Endothelial cell (in vitro differentiated cells): Measurements from ENCODE around the gene TECR. TPM values are rescaled to one million over a fixed set of nuclear protein-coding genes. Genes with fewer than 3 reads are reported as not detected.
"Not testable (repeated sequence)": the region's sequence is repeated elsewhere in the genome, so short reads cannot be mapped to it uniquely, and the experiment has no call there.

Experiments
- DNase-seq: peaks from one replicate; pipeline ENCODE4 v3.0.0; 2021; ENCODE audit warnings: low spot score
- H3K27ac Mint-ChIP-seq: one replicate; pipeline ENCODE4 v1.8.0; 2021; ENCODE audit warnings: mixed read lengths, inconsistent platforms; ENCODE audit not compliant: unreplicated experiment
- H3K27me3 Mint-ChIP-seq: one replicate; pipeline ENCODE4 v1.8.0; 2021; ENCODE audit warnings: mild to moderate bottlenecking, moderate library complexity, mixed read lengths, inconsistent platforms; ENCODE audit not compliant: unreplicated experiment
- H3K36me3 Mint-ChIP-seq: one replicate; pipeline ENCODE4 v1.8.0; 2021; ENCODE audit warnings: mild to moderate bottlenecking, low read depth, mixed read lengths, inconsistent platforms; ENCODE audit not compliant: unreplicated experiment
- H3K4me1 Mint-ChIP-seq: one replicate; pipeline ENCODE4 v1.8.0; 2021; ENCODE audit warnings: mild to moderate bottlenecking, mixed read lengths, inconsistent platforms; ENCODE audit not compliant: unreplicated experiment
- H3K4me3 Mint-ChIP-seq: one replicate; pipeline ENCODE4 v1.8.0; 2021; ENCODE audit warnings: mild to moderate bottlenecking, mixed read lengths, inconsistent platforms; ENCODE audit not compliant: unreplicated experiment
- H3K9me3 Mint-ChIP-seq: one replicate; pipeline ENCODE4 v1.8.0; 2021; ENCODE audit warnings: mixed read lengths, inconsistent platforms; ENCODE audit not compliant: unreplicated experiment
- total RNA-seq: library from RNA; stranded (reverse); fragmentation: NEBNext Ultra II Directional; extraction: Animal tissue kit (Norgen Biotek cat#: 25700); gene quantifications from one replicate; pipeline ENCODE4 v1.2.1, GENCODE V29; 2021; ENCODE audit not compliant: unreplicated experiment
- TF ChIP-seq, protein P1 (sequence below): fragments of 200-600 bp; sonication (generic); IDR thresholded peaks from one replicate; pipeline ENCODE4 v1.5.0; 2021; ENCODE audit warnings: antibody characterized with exemption; ENCODE audit not compliant: unreplicated experiment

TECR gene
- total RNA-seq, 1 donor from 2014 or later: 116 TPM

DNA sequence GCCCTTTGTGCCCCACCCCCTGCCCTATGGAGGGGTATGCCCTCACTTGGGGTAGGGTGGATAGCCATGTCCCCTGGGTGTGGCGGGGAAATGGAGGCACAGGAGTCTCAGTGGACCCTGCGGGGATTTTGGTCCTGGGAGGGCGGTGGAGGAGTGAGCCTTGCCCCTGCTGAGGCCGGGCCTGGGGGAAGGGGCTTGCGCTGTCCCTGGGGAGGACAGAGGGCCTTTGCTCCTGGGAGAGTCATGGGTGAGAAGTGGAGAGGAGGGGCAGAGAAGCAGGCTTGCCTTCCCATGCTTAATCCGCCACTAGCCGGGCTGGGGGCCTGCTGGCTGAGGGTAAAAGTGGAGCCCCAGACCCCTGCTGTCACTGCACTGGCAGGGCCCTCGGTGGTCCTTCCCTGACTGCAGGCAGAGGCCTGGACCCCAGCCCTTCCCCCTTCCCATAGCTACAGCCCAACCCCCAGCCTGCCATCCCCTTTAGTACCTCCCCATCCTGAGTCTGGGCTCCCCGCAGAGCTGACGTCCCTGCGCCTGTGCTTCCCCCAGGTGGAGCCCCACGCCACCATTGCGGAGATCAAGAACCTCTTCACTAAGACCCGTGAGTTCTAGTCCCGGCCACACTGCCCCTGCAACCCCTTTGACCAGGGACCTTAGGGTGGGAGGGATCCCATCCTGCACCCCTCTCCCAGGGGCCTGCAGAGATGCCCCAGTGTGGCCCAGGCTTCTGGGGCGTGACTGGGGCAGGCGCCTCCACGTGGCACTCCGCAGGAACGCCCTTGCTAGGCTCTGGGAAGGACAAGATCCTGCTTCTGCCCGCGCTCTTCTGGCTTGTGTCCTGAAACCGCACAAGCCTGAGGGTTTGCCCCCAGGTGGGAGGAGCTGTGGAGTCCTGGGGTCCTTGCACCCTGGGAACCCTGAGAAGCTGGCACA lies 33.5 kb downstream of the TECR start:
- peaks cover 9% of the 10 kb centered on the region for H3K27me3 Mint-ChIP-seq
- H3K27ac Mint-ChIP-seq: no peak overlapping the region
- H3K36me3 Mint-ChIP-seq: peaks cover 7% of the 10 kb centered on the region
- no peak overlapping the region for H3K4me3 Mint-ChIP-seq
- H3K9me3 Mint-ChIP-seq: no peaks in the 10 kb centered on the region
- TF ChIP-seq, protein P1, sequence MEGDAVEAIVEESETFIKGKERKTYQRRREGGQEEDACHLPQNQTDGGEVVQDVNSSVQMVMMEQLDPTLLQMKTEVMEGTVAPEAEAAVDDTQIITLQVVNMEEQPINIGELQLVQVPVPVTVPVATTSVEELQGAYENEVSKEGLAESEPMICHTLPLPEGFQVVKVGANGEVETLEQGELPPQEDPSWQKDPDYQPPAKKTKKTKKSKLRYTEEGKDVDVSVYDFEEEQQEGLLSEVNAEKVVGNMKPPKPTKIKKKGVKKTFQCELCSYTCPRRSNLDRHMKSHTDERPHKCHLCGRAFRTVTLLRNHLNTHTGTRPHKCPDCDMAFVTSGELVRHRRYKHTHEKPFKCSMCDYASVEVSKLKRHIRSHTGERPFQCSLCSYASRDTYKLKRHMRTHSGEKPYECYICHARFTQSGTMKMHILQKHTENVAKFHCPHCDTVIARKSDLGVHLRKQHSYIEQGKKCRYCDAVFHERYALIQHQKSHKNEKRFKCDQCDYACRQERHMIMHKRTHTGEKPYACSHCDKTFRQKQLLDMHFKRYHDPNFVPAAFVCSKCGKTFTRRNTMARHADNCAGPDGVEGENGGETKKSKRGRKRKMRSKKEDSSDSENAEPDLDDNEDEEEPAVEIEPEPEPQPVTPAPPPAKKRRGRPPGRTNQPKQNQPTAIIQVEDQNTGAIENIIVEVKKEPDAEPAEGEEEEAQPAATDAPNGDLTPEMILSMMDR: no peak
- peaks cover 11% of the 10 kb centered on the region for H3K4me1 Mint-ChIP-seq
- no peak for DNase-seq

GRCh38 chr19:14563590-14563926 lies 34.2 kb downstream of the TECR start:
- TF ChIP-seq, protein P1: no peak
- Mint-ChIP-seq H3K4me3 (no peak overlapping the region), H3K4me1 (peaks cover 11% of the 10 kb centered on the region), H3K9me3 (no peaks in the 10 kb centered on the region), H3K36me3 (peaks cover 12% of the 10 kb centered on the region), H3K27me3 (peaks cover 10% of the 10 kb centered on the region), H3K27ac (no peak overlapping the region)
- no peak for DNase-seq

DNA sequence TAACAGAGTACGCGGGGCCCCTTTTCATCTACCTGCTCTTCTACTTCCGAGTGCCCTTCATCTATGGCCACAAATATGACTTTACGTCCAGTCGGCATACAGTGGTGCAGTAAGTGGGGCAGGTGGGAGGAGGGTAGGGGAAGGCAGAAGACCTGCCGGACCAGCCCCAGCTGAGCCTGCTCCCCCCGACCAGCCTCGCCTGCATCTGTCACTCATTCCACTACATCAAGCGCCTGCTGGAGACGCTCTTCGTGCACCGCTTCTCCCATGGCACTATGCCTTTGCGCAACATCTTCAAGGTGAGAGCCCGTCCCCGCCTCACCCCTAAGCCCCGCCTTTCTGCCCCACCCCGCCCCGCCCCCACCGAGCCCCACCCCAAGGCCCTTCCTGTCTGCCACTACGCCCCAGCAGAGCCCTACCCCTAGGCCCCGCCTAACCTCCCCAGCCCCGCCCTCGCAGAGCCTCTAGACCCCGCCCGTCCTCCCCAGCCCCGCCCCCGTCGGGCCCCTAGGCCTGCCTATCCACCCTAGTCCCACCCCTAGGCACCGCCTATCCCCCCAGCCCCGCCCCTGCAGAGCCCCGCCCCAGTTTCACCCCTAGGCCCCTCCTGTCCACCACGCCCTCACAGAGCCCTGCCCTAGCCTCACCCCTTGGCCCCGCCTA lies 34.7 kb downstream of the TECR start:
- Mint-ChIP-seq H3K27ac (no peak overlapping the region), H3K27me3 (peaks cover 13% of the 10 kb centered on the region), H3K36me3 (peaks cover 12% of the 10 kb centered on the region), H3K9me3 (no peaks in the 10 kb centered on the region), H3K4me3 (no peak overlapping the region), H3K4me1 (peaks cover 10% of the 10 kb centered on the region)
- TF ChIP-seq, protein P1: no peak
- no peak for DNase-seq

DNA sequence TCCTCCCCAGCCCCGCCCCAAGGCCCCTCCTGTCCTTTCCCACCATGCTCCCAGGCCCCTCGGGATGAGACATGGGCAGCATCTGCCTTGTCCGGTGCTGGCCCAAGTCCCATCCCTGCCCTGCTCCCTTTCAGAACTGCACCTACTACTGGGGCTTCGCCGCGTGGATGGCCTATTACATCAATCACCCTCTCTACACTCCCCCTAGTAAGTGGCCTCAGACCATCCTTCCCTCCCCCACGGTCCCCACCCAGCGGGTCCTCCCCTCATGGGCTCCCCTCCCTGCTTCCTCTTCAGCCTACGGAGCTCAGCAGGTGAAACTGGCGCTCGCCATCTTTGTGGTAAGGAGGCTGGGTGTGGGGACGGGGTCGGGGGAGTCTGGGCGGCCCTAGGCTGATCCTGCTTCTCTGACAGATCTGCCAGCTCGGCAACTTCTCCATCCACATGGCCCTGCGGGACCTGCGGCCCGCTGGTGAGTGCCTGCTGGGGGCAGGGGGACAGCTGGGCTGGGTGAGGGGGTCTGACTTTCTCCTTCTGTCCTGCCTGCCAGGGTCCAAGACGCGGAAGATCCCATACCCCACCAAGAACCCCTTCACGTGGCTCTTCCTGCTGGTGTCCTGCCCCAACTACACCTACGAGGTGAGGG lies 35.4 kb downstream of the TECR start:
- not testable (repeated sequence) for H3K9me3 Mint-ChIP-seq, DNase-seq, H3K4me1 Mint-ChIP-seq, H3K27ac Mint-ChIP-seq, H3K4me3 Mint-ChIP-seq
- peaks cover 12% of the 10 kb centered on the region for H3K36me3 Mint-ChIP-seq
- peaks cover 13% of the 10 kb centered on the region for H3K27me3 Mint-ChIP-seq

DNA sequence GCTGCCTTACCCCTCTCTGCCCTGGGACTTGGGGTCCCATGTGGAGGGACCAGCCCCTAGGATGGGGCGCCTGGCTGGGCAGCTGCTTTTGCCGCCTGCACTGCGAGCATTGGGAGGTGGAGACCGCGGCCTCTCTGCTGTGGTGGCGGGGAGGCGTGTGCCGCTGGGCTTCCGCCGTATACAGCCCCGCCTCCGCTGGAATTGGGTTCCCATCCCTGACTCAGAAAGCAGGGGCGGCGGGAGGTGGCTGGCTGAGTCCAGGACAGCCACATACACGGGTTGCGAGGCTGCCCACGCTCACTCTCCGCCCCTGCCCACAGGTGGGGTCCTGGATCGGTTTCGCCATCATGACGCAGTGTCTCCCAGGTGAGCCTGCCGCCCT lies 35.9 kb downstream of the TECR start:
- Mint-ChIP-seq H3K36me3 (peaks cover 12% of the 10 kb centered on the region), H3K27ac (no peak overlapping the region), H3K4me1 (peaks cover 3% of the 10 kb centered on the region), H3K9me3 (no peaks in the 10 kb centered on the region), H3K4me3 (no peak overlapping the region), H3K27me3 (peaks cover 13% of the 10 kb centered on the region)
- TF ChIP-seq, protein P1: no peak
- DNase-seq: no peak
